Calu3 (cell line): ENCODE data around the gene HAND1. TPM values are rescaled to one million over a fixed set of nuclear protein-coding genes. Genes with fewer than 3 reads are reported as not detected.

Experiments used
- BruUV-seq: library from RNA; stranded (reverse); fragments of 400-500 nt; replicated peaks from 2 replicates; lab custom pipeline; 2021; lab: Mats Ljungman, UMichigan
- CTCF ChIA-PET: fragments of 300-600 bp; sonication (Branson Sonifier 250); formaldehyde crosslinking; loops from one replicate; lab custom pipeline; 2022; ENCODE audit warnings: antibody characterized with exemption; lab: Charles Lee
- DNase-seq: peaks from one replicate; pipeline ENCODE4 v3.0.0; 2022
- H3K27ac Mint-ChIP-seq: one replicate; pipeline ENCODE4 v1.8.0; 2022; ENCODE audit warnings: mixed read lengths; ENCODE audit not compliant: unreplicated experiment
- H3K27me3 Mint-ChIP-seq: one replicate; pipeline ENCODE4 v1.8.0; 2022; ENCODE audit warnings: mixed read lengths; ENCODE audit not compliant: unreplicated experiment
- H3K36me3 Mint-ChIP-seq: one replicate; pipeline ENCODE4 v1.8.0; 2022; ENCODE audit warnings: mild to moderate bottlenecking, moderate library complexity, mixed read lengths; ENCODE audit not compliant: insufficient read depth, unreplicated experiment
- H3K4me1 Mint-ChIP-seq: one replicate; pipeline ENCODE4 v1.8.0; 2022; ENCODE audit warnings: mild to moderate bottlenecking, low read depth, mixed read lengths; ENCODE audit not compliant: unreplicated experiment
- H3K4me3 Mint-ChIP-seq: one replicate; pipeline ENCODE4 v1.8.0; 2022; ENCODE audit warnings: mild to moderate bottlenecking, low read depth, moderate library complexity, mixed read lengths; ENCODE audit not compliant: unreplicated experiment
- H3K9me3 Mint-ChIP-seq: one replicate; pipeline ENCODE4 v1.8.0; 2022; ENCODE audit warnings: low read depth, mixed read lengths; ENCODE audit not compliant: unreplicated experiment
- CTCF ChIP-seq: fragments of 200-600 bp; IDR thresholded peaks from one replicate; pipeline ENCODE4 v1.8.0; 2022; ENCODE audit warnings: antibody characterized with exemption; ENCODE audit not compliant: unreplicated experiment
- intact Hi-C: fragments of 100-400 bp; cut with micrococcal nuclease; formaldehyde crosslinking; loops from one replicate; pipeline ENCODE4 v1.10.0; 2022; ENCODE audit not compliant: unreplicated experiment
- total RNA-seq: library from RNA; stranded (reverse); gene quantifications from 2 replicates; pipeline ENCODE4 v1.2.3, GENCODE V29; 2022

The HAND1 gene
- total RNA-seq, 1 experiment from 2014 or later: not detected

GRCh38 chr5:154493274-154493673, 15.2 kb upstream of the HAND1 start:
- H3K27ac Mint-ChIP-seq: no peak overlapping the region
- H3K4me1 Mint-ChIP-seq: no peaks in the 10 kb centered on the region
- H3K36me3 Mint-ChIP-seq: no peaks in the 10 kb centered on the region
- no peaks in the 10 kb centered on the region for H3K9me3 Mint-ChIP-seq
- intact Hi-C loops: no loop called here
- no TSS peak for BruUV-seq
- CTCF ChIA-PET: no interaction called here
- no peak for DNase-seq
- H3K27me3 Mint-ChIP-seq: peaks cover 77% of the 10 kb centered on the region
- no peak for TF ChIP-seq CTCF
- H3K4me3 Mint-ChIP-seq: no peak overlapping the region

- TF ChIP-seq CTCF: no peak
- Mint-ChIP-seq H3K4me3 (no peak overlapping the region), H3K9me3 (no peaks in the 10 kb centered on the region), H3K36me3 (no peaks in the 10 kb centered on the region), H3K27me3 (peaks cover 87% of the 10 kb centered on the region), H3K27ac (no peak overlapping the region), H3K4me1 (no peaks in the 10 kb centered on the region)
- CTCF ChIA-PET: interaction anchor here (0.8 kb wide), 1 partner anchor 13 kb away, joined by 3 read pairs; no protein-coding TSS in a partner anchor
- BruUV-seq: no TSS peak
- DNase-seq: no peak
- intact Hi-C loops: no loop called here
Measured at GRCh38 chr5:154491941-154492340, 13.9 kb upstream of the HAND1 start.

- DNase-seq: no peak
Measured at GRCh38 chr5:154487541-154487940, 9.5 kb upstream of the HAND1 start.

GRCh38 chr5:154486427-154486866, 8.4 kb upstream of the HAND1 start:
- no peaks in the 10 kb centered on the region for H3K4me1 Mint-ChIP-seq
- intact Hi-C loops: no loop called here
- no peaks in the 10 kb centered on the region for H3K9me3 Mint-ChIP-seq
- H3K27me3 Mint-ChIP-seq: peaks cover 96% of the 10 kb centered on the region
- no peak overlapping the region for H3K4me3 Mint-ChIP-seq
- CTCF ChIA-PET: interaction anchor here (1.0 kb wide), 1 partner anchor 11 kb away, joined by 5 read pairs; no protein-coding TSS in a partner anchor
- H3K36me3 Mint-ChIP-seq: no peaks in the 10 kb centered on the region
- no peak for TF ChIP-seq CTCF
- H3K27ac Mint-ChIP-seq: no peak overlapping the region
- no TSS peak for BruUV-seq
- no peak for DNase-seq

More at GRCh38 chr5:154487541-154487940, 9.5 kb upstream of the HAND1 start:
- CTCF ChIA-PET: interaction anchor here (1.0 kb wide), 1 partner anchor 9 kb away, joined by 5 read pairs; no protein-coding TSS in a partner anchor
- Mint-ChIP-seq H3K4me3 (no peak overlapping the region), H3K27me3 (peaks cover 94% of the 10 kb centered on the region), H3K27ac (no peak overlapping the region), H3K9me3 (no peaks in the 10 kb centered on the region), H3K4me1 (no peaks in the 10 kb centered on the region), H3K36me3 (no peaks in the 10 kb centered on the region)
- TF ChIP-seq CTCF: no peak
- intact Hi-C loops: no loop called here
- BruUV-seq: no TSS peak
